Esophagus muscularis mucosa (tissue), 3 donors: ENCODE results near the gene CCDC50.

Experiments used
- EP300 ChIP-seq: sonication (generic); formaldehyde crosslinking; IDR thresholded peaks from one replicate; pipeline ENCODE4 v1.6.1; 2017; ENCODE audit warnings: antibody characterized with exemption
- TF ChIP-seq, protein P1 (sequence below), 3 experiments: fragments of 200-600 bp in 2 of 3; fragments of 450-650 bp in 1 of 3; sonication (generic) in 2 of 3; IDR thresholded peaks; one replicate each; pipeline ENCODE4 v1.5.1; 2017 to 2019; ENCODE audit warnings: antibody characterized with exemption in 3 of 3, mild to moderate bottlenecking in 2 of 3, moderate library complexity in 1 of 3

- TF ChIP-seq, protein P1, sequence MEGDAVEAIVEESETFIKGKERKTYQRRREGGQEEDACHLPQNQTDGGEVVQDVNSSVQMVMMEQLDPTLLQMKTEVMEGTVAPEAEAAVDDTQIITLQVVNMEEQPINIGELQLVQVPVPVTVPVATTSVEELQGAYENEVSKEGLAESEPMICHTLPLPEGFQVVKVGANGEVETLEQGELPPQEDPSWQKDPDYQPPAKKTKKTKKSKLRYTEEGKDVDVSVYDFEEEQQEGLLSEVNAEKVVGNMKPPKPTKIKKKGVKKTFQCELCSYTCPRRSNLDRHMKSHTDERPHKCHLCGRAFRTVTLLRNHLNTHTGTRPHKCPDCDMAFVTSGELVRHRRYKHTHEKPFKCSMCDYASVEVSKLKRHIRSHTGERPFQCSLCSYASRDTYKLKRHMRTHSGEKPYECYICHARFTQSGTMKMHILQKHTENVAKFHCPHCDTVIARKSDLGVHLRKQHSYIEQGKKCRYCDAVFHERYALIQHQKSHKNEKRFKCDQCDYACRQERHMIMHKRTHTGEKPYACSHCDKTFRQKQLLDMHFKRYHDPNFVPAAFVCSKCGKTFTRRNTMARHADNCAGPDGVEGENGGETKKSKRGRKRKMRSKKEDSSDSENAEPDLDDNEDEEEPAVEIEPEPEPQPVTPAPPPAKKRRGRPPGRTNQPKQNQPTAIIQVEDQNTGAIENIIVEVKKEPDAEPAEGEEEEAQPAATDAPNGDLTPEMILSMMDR (IDR thresholded peaks at IDR 0.05) = no peak
- no peak for TF ChIP-seq EP300
These were observed 62.9 kb downstream of the CCDC50 start for GRCh38 chr3:191391861-191392808.
